ENCODE results near the gene NOL3.
"Not testable (repeated sequence)": the region's sequence is repeated elsewhere in the genome, so short reads cannot be mapped to it uniquely, and the experiment has no call there.

Gene NOL3

GRCh38 chr16:67170168-67170948 is at the start of gene NOL3:
NOL3 (plus strand) TSS chr16:67170538.
- DNase-seq: peak; percentile 58

GRCh38 chr16:67122799-67123198 is 47.5 kb upstream of the NOL3 start:
- not testable (repeated sequence) for DNase-seq

- no peak for DNase-seq
These were observed 41.9 kb upstream of the NOL3 start for GRCh38 chr16:67128417-67128816.

GRCh38 chr16:67128887-67129286 is 41.5 kb upstream of the NOL3 start:
- DNase-seq: no peak

- no peak for DNase-seq
These were observed 40.9 kb upstream of the NOL3 start for GRCh38 chr16:67129422-67129821.

- DNase-seq: no peak
These were observed 32.7 kb upstream of the NOL3 start for GRCh38 chr16:67137605-67138004.

- DNase-seq: no peak
These were observed 28.9 kb upstream of the NOL3 start for GRCh38 chr16:67141391-67141790.

GRCh38 chr16:67142342-67142741 is 28.0 kb upstream of the NOL3 start:
- DNase-seq: no peak

GRCh38 chr16:67144943-67145342 is 25.4 kb upstream of the NOL3 start:
- no peak for DNase-seq

- DNase-seq: no peak
These were observed 24.6 kb upstream of the NOL3 start for GRCh38 chr16:67145746-67146145.

- no peak for DNase-seq
These were observed 23.6 kb upstream of the NOL3 start for GRCh38 chr16:67146523-67147357.

GRCh38 chr16:67147437-67148140 is 22.7 kb upstream of the NOL3 start:
- no peak for DNase-seq

- DNase-seq: no peak
These were observed 22.1 kb upstream of the NOL3 start for GRCh38 chr16:67148221-67148620.

GRCh38 chr16:67148656-67149275 is 21.6 kb upstream of the NOL3 start:
- no peak for DNase-seq

- no peak for DNase-seq
These were observed 20.9 kb upstream of the NOL3 start for GRCh38 chr16:67149276-67150046.

- DNase-seq: peak; percentile 50
These were observed 20.1 kb upstream of the NOL3 start for GRCh38 chr16:67150047-67150832.

GRCh38 chr16:67150833-67151396 is 19.4 kb upstream of the NOL3 start, which contains the start of gene B3GNT9:
B3GNT9 (minus strand) TSS chr16:67150998; CDS start chr16:67150485, 513 bp downstream.
- DNase-seq: peak; percentile 35

GRCh38 chr16:67151431-67152097 is 18.8 kb upstream of the NOL3 start:
- no peak for DNase-seq

- DNase-seq: no peak
These were observed 15.6 kb upstream of the NOL3 start for GRCh38 chr16:67154578-67155294.
